BJ (cell line): Measurements from ENCODE around the gene BUB1. TPM values are rescaled to one million over a fixed set of nuclear protein-coding genes. Genes with fewer than 3 reads are reported as not detected.
"Not testable (repeated sequence)": the region's sequence is repeated elsewhere in the genome, so short reads cannot be mapped to it uniquely, and the experiment has no call there.

ENCODE experiments used
- CTCF ChIA-PET: fragments of 350-600 bp; formaldehyde crosslinking; extraction: SDS; loops from one replicate; lab custom pipeline; 2021; ENCODE audit warnings: antibody characterized with exemption, inconsistent platforms; lab: Yijun Ruan, JAX
- POLR2A ChIA-PET: fragments of 300-600 bp; sonication (Branson Sonifier 250); formaldehyde crosslinking; extraction: SDS; loops from one replicate; lab custom pipeline; 2021; ENCODE audit warnings: antibody characterized with exemption; lab: Charles Lee
- DNase-seq: peaks from one replicate; pipeline ENCODE4 v3.0.0-alpha.2; 2011; ENCODE audit warnings: low read depth
- H3K27me3 ChIP-seq: 2 replicates; pipeline ENCODE4 v1.6.0; 2011; ENCODE audit warnings: low read length; ENCODE audit not compliant: control insufficient read depth, insufficient read depth
- H3K36me3 ChIP-seq: 2 replicates; pipeline ENCODE4 v1.5.1; 2011; ENCODE audit warnings: low read length; ENCODE audit not compliant: control insufficient read depth, insufficient read depth
- H3K4me3 ChIP-seq: 2 replicates; pipeline ENCODE4 v1.5.1; 2011; ENCODE audit warnings: low read depth, mild to moderate bottlenecking, control low read depth, low read length
- polyA plus RNA-seq: library from polyadenylated mRNA; depleted of rRNA; stranded (reverse); fragments of >200 nt; gene quantifications from 2 replicates; pipeline ENCODE4 v1.2.3, GENCODE V29; 2011; rRNA removed

Gene BUB1
- polyA plus RNA-seq, 1 experiment = 22.2 TPM

DNA sequence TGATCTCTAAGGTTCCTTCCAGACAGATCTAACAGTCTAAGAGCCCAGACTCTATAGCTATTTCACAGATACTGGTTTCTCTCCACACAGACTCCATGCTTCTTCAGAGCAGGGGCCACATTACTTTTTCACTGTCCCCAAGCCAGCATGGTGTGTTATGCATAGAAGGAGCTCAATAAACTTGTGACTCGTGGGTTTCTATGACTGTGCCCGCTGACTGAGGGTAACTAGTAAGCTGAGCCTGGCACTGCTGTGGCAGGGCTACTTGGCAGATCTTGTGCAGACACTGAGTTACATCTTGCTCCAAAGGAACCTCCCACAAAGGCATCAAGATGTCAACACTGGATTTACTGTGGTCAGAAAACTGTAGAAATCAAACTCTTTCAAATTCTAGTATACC lies 85.9 kb downstream of the BUB1 start:
- DNase-seq, CTCF ChIA-PET, H3K4me3 ChIP-seq, H3K36me3 ChIP-seq, POLR2A ChIA-PET, H3K27me3 ChIP-seq: not testable (repeated sequence)

DNA sequence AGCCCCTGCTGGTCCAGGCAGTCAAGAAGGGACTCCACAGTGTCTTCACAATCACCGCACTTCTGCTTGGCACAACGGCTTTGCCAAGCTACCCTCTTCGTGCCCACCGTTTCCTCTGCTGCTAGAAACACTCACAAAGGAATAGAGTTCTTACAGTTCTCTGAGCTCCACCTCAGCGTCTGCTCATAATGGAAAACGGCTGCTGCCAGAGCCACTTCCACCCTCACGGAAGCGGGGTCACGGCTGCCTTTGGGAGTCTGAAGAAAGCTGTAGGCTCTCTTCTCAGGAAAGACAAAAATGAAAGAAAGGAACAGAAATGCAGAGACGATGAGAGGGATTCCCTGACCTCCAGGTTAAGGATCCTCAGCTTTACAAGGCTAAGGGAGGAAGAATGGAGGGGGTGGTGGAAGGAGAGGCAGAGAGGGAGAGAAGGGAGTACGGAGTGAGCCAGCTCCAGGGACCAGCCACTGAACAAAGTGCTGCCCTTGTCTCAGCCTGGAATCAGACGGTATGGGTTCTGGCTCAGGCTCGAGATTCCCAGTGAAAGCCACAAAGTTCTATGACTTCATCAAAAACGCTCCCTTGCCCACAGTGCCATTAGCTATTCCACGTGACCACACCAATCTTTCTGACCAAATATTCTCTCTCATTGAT lies 88.1 kb downstream of the BUB1 start:
- POLR2A ChIA-PET, H3K27me3 ChIP-seq, CTCF ChIA-PET, DNase-seq, H3K4me3 ChIP-seq, H3K36me3 ChIP-seq: not testable (repeated sequence)

DNA sequence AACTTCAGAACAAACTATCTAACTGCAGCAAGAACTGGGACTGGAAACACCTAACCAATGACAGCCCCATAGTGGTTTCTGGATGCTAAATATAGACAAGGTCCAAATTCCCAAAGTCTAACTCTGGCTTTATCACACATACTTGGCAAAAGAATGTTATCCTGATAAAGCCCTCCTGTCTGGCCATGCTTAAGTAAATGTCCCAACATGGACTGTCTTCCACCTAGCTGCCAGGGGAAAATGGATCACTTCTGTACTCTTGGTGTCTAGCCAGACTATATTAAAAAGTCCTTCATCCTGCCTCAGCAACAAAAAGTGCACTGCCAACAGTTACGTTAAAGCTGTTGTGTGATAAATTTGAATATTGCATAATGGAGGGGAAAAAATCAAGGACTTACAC lies 89.3 kb downstream of the BUB1 start:
- CTCF ChIA-PET, POLR2A ChIA-PET, H3K27me3 ChIP-seq, H3K36me3 ChIP-seq, H3K4me3 ChIP-seq, DNase-seq: not testable (repeated sequence)

Other genes starting within 250 kb of the BUB1 start
- gene LIMS4, start 205.2 kb downstream of the BUB1 start, polyA plus RNA-seq = 8.7 and 9.4 TPM in 2 replicates
- 4.1 and 12.6 TPM in 2 replicates for gene RGPD6, start 100.8 kb downstream of the BUB1 start, polyA plus RNA-seq
- gene ACOXL, start 54.5 kb upstream of the BUB1 start, polyA plus RNA-seq = not detected in 2 replicates